ENCODE results near the gene DALRD3.

DALRD3 gene

DNA sequence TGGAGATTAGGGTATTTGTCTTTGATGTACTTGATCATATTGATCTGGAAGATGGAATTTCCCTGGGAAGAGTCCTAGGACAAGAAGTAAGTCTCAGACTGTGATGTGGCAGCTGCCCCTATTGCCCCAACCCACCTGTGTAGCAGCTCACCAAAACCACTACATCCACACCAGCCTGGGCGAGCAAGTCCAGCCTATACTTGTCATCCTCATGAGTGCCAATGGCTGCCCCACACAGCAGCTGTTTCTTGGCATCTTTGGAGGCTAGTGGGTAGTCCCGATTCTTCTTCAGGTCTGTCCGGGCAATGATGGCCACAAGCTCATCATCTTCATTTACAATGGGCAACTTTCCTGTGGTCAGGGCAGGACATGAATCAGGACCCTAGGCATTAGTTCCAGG lies 8.2 kb upstream of the DALRD3 start:
- no peak for DNase-seq (ENCODE audit: low read depth)
- no peak overlapping the region for H3K4me3 ChIP-seq (ENCODE audit: low read depth, low read length)
- TF ChIP-seq CTCF (IDR thresholded peaks at IDR 0.05; ENCODE audit: low read depth, low read length, missing control alignments): no peak

DNA sequence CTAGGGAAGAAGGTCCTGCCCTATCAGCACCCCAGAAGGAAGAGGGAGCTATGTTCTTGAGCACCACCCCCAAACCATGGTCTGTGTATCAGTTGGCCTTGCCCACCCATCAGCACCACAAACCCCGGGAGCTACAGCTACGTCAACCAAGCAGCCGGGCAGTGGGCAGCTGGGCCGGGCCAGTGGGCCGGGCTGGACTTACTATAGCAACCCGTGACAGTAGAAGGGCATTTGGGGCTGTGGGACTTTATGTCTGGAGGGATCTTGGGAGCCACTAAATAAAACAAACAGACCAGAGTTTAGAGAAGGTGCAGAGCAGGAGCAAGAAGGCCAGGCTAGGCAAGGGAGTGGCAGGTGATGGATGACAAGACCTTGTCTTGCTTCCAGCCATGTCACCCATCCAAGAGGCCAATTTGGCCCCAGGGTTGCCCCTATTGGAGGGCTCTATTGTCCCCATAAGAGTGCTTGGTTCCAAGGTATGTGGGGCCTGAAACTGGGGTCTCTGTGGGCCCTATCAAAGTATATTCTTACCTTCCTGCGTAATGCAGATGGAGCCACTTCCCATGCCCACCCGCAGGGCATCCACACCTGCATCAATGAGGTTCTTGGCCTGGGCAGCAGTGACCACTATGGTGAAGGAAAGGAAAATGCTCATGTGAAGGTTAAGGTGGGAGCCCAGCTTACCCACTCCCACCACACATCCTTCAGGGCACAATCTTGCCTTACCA lies 7.6 kb upstream of the DALRD3 start:
- no peak overlapping the region for H3K4me3 ChIP-seq (ENCODE audit: low read depth, low read length)
- no peak for DNase-seq (ENCODE audit: low read depth)
- no peak for TF ChIP-seq CTCF (IDR thresholded peaks at IDR 0.05; ENCODE audit: low read depth, low read length, missing control alignments)

- H3K4me3 ChIP-seq (ENCODE audit: low read depth, low read length): no peak overlapping the region
- TF ChIP-seq CTCF (IDR thresholded peaks at IDR 0.05; ENCODE audit: low read depth, low read length, missing control alignments): no peak
- DNase-seq (ENCODE audit: low read depth): no peak
Observed at GRCh38 chr3:49025005-49025792, 6.8 kb upstream of the DALRD3 start.

DNA sequence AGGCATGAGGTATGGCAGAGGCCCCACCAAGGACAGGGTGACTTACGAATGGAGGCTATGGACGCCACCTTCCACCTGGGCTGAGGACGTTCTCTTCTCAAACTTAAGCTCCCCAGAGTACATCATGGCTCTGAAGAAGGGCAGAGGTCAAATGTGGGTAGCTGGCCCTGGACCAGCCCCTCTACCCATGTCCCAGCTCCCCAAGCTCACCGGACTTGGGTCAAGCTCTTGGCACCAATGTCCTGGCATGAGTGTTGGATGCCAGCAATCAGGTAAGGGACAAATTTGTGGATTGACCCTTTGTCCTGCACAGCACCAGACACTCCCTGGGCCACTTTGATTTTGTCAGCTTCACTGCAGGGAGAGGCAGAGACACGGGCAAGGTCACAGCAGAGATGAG lies 6.1 kb upstream of the DALRD3 start:
- no peak for DNase-seq (ENCODE audit: low read depth)
- TF ChIP-seq CTCF (IDR thresholded peaks at IDR 0.05; ENCODE audit: low read depth, low read length, missing control alignments): no peak
- no peak overlapping the region for H3K4me3 ChIP-seq (ENCODE audit: low read depth, low read length)

GRCh38 chr3:49023775-49024174 lies 5.4 kb upstream of the DALRD3 start:
- no peak for TF ChIP-seq CTCF (IDR thresholded peaks at IDR 0.05; ENCODE audit: low read depth, low read length, missing control alignments)
- H3K4me3 ChIP-seq (ENCODE audit: low read depth, low read length): no peak overlapping the region
- no peak for DNase-seq (ENCODE audit: low read depth)

- H3K4me3 ChIP-seq (ENCODE audit: low read depth, low read length): peak overlapping the region; percentile 79
- TF ChIP-seq CTCF (IDR thresholded peaks at IDR 0.05; ENCODE audit: low read depth, low read length, missing control alignments): no peak
- DNase-seq (ENCODE audit: low read depth): no peak
Observed at GRCh38 chr3:49022688-49023171, 4.3 kb upstream of the DALRD3 start.
